SU-DHL-6 (cell line): ENCODE measurements around the gene APOBEC3G.

Source experiments
- H2AFZ ChIP-seq: fragments of 200-600 bp; sonication (generic); 2 replicates; pipeline ENCODE4 v1.6.1; 2014; ENCODE audit warnings: low read depth, mild to moderate bottlenecking, moderate library complexity, mixed read lengths, antibody characterized with exemption, low read length; ENCODE audit not compliant: severe bottlenecking
- H3F3A ChIP-seq: fragments of 200-600 bp; shearing (Covaris generic); 2 replicates; pipeline ENCODE4 v1.6.0; 2016; ENCODE audit warnings: antibody characterized with exemption, mild to moderate bottlenecking; ENCODE audit not compliant: insufficient read depth
- H3K27ac ChIP-seq: fragments of 200-600 bp; sonication (generic); 2 replicates; pipeline ENCODE4 v1.5.1; 2016; ENCODE audit warnings: low read depth, mild to moderate bottlenecking, low read length, moderate library complexity, mixed read lengths
- H3K27me3 ChIP-seq: fragments of 200-600 bp; sonication (generic), shearing (Covaris generic); 2 replicates; pipeline ENCODE4 v1.6.0; 2014; ENCODE audit warnings: mild to moderate bottlenecking, low read length
- H3K36me3 ChIP-seq: fragments of 200-600 bp; sonication (generic); 2 replicates; pipeline ENCODE4 v1.6.1; 2014; ENCODE audit warnings: mild to moderate bottlenecking, low read length, mixed read lengths
- H3K4me2 ChIP-seq: fragments of 300-600, 200-600 bp; shearing (Covaris generic), sonication (generic); 2 replicates; pipeline ENCODE4 v1.6.0; 2014; ENCODE audit warnings: low read length, low read depth, mild to moderate bottlenecking; ENCODE audit not compliant: poor library complexity, severe bottlenecking
- H3K4me3 ChIP-seq: fragments of 200-600 bp; sonication (generic); 2 replicates; pipeline ENCODE4 v1.5.1; 2014; ENCODE audit warnings: antibody characterized with exemption, low read length, mild to moderate bottlenecking, mixed read lengths; ENCODE audit not compliant: insufficient read depth, poor library complexity, severe bottlenecking
- H3K79me2 ChIP-seq: fragments of 200-600 bp; sonication (generic); 2 replicates; pipeline ENCODE4 v1.6.1; 2014; ENCODE audit warnings: mild to moderate bottlenecking, low read length, moderate library complexity; ENCODE audit not compliant: insufficient read depth
- H3K9ac ChIP-seq: fragments of 200-600 bp; sonication (generic); 2 replicates; pipeline ENCODE4 v1.7.0; 2014; ENCODE audit warnings: mild to moderate bottlenecking, low read length
- H3K9me2 ChIP-seq: fragments of 200-600 bp; sonication (generic); replicated peaks from 2 replicates; pipeline ENCODE4 v1.6.1; 2014; ENCODE audit warnings: low read length; ENCODE audit not compliant: insufficient read depth
- H3K9me3 ChIP-seq: fragments of 200-600 bp; sonication (generic); 2 replicates; pipeline ENCODE4 v1.6.1; 2014; ENCODE audit warnings: low read length, mixed read lengths; ENCODE audit not compliant: insufficient read depth
- H4K20me1 ChIP-seq: fragments of 200-600 bp; sonication (generic); 2 replicates; pipeline ENCODE4 v1.6.1; 2014; ENCODE audit warnings: low read depth, mild to moderate bottlenecking, antibody characterized with exemption, low read length, moderate library complexity, mixed read lengths
- CTCF ChIP-seq: fragments of 200-600 bp; sonication (generic); IDR thresholded peaks from one replicate; pipeline ENCODE4 v1.5.1; 2017; ENCODE audit warnings: antibody characterized with exemption, mild to moderate bottlenecking, low read length, moderate library complexity; ENCODE audit not compliant: insufficient read depth, poor library complexity, severe bottlenecking
- EZH2phosphoT487 ChIP-seq: fragments of 200-600 bp; sonication (generic), shearing (Covaris generic); conservative IDR thresholded peaks from 2 replicates; pipeline ENCODE4 v1.6.1; 2018; ENCODE audit warnings: mild to moderate bottlenecking, antibody characterized with exemption, low read length, moderate library complexity, mixed read lengths

APOBEC3G gene

GRCh38 chr22:39110631-39111561 lies 33.8 kb downstream of the APOBEC3G start:
- Histone ChIP-seq H3K4me3 (no peak overlapping the region), H3K36me3 (no peaks in the 10 kb centered on the region), H3K9me2 (no peaks in the 10 kb centered on the region), H3K9ac (no peak overlapping the region), H3F3A (peaks cover 7% of the 10 kb centered on the region; the same call in 1 of the 2 replicates), H3K79me2 (no peaks in the 10 kb centered on the region), H4K20me1 (no peaks in the 10 kb centered on the region), H2AFZ (no peak overlapping the region), H3K27me3 (no peaks in the 10 kb centered on the region), H3K9me3 (no peaks in the 10 kb centered on the region), H3K4me2 (no peak overlapping the region), H3K27ac (no peak overlapping the region; the same call in 1 of the 2 replicates)
- TF ChIP-seq CTCF (no peak), EZH2phosphoT487 (no peak)

GRCh38 chr22:39114112-39114511 lies 37.0 kb downstream of the APOBEC3G start:
- TF ChIP-seq CTCF (no peak), EZH2phosphoT487 (no peak)
- Histone ChIP-seq H3K4me2 (no peak overlapping the region), H3K9me3 (no peaks in the 10 kb centered on the region), H3K9me2 (no peaks in the 10 kb centered on the region), H3K36me3 (no peaks in the 10 kb centered on the region), H3K4me3 (no peak overlapping the region), H3F3A (peaks cover 7% of the 10 kb centered on the region; the same call in 1 of the 2 replicates), H3K79me2 (no peaks in the 10 kb centered on the region), H3K9ac (no peak overlapping the region), H3K27me3 (no peaks in the 10 kb centered on the region), H4K20me1 (no peaks in the 10 kb centered on the region), H2AFZ (no peak overlapping the region), H3K27ac (no peak overlapping the region)

- Histone ChIP-seq H3K27ac (no peak overlapping the region), H2AFZ (no peak overlapping the region), H3F3A (peaks cover 7% of the 10 kb centered on the region; the same call in 1 of the 2 replicates), H3K79me2 (no peaks in the 10 kb centered on the region), H3K9ac (no peak overlapping the region), H4K20me1 (no peaks in the 10 kb centered on the region), H3K9me3 (no peaks in the 10 kb centered on the region), H3K4me3 (no peak overlapping the region), H3K27me3 (no peaks in the 10 kb centered on the region), H3K4me2 (peak overlapping the region; percentile 27), H3K9me2 (no peaks in the 10 kb centered on the region), H3K36me3 (no peaks in the 10 kb centered on the region)
- TF ChIP-seq EZH2phosphoT487 (no peak), CTCF (no peak)
These were observed 38.5 kb downstream of the APOBEC3G start for GRCh38 chr22:39115570-39115969.
